Neural cell (in vitro differentiated cells): ENCODE data around the gene EFHD1. TPM values are rescaled to one million over a fixed set of nuclear protein-coding genes. Genes with fewer than 3 reads are reported as not detected.

ENCODE experiments used
- H2AFZ ChIP-seq: fragments of 200-600, 300-800 bp; sonication (generic), shearing (Covaris generic); 2 replicates; pipeline ENCODE4 v1.6.0; 2014; ENCODE audit warnings: low read depth, mild to moderate bottlenecking, antibody characterized with exemption, low read length, moderate library complexity
- H3F3A ChIP-seq: fragments of 200-600 bp; shearing (Covaris generic); 2 replicates; pipeline ENCODE4 v1.6.1; 2016; ENCODE audit warnings: mild to moderate bottlenecking, moderate library complexity, mixed read lengths, antibody characterized with exemption, low read length; ENCODE audit not compliant: insufficient read depth, poor library complexity, severe bottlenecking
- H3K27ac ChIP-seq: fragments of 200-600, 300-800 bp; sonication (generic), shearing (Covaris generic); 2 replicates; pipeline ENCODE4 v1.5.1; 2014; ENCODE audit warnings: mild to moderate bottlenecking, low read length, moderate library complexity
- H3K27me3 ChIP-seq: fragments of 300-800, 200-600 bp; sonication (generic), shearing (Covaris generic); 2 replicates; pipeline ENCODE4 v1.6.0; 2014; ENCODE audit warnings: mild to moderate bottlenecking, low read depth, low read length, moderate library complexity; ENCODE audit not compliant: insufficient read depth
- H3K36me3 ChIP-seq: fragments of 300-800, 200-600 bp; sonication (generic), shearing (Covaris generic); 2 replicates; pipeline ENCODE4 v1.5.1; 2014; ENCODE audit warnings: mild to moderate bottlenecking, antibody characterized with exemption, low read length, moderate library complexity; ENCODE audit not compliant: insufficient read depth
- H3K4me2 ChIP-seq: fragments of 300-800, 200-600 bp; sonication (generic), shearing (Covaris generic); 2 replicates; pipeline ENCODE4 v1.6.0; 2014; ENCODE audit warnings: mild to moderate bottlenecking, low read length
- H3K4me3 ChIP-seq: fragments of 300-800, 200-600 bp; sonication (generic), shearing (Covaris generic); 2 replicates; pipeline ENCODE4 v1.5.1; 2014; ENCODE audit warnings: mild to moderate bottlenecking, low read length, moderate library complexity
- H3K79me2 ChIP-seq: fragments of 200-600 bp; shearing (Covaris generic); replicated peaks from 2 replicates; pipeline ENCODE4 v1.6.0; 2014; ENCODE audit warnings: mild to moderate bottlenecking, low read length, moderate library complexity; ENCODE audit not compliant: insufficient read depth
- H3K9ac ChIP-seq: fragments of 300-800, 200-600 bp; sonication (generic), shearing (Covaris generic); 2 replicates; pipeline ENCODE4 v1.6.1; 2016; ENCODE audit warnings: mild to moderate bottlenecking, low read length, mixed read lengths
- H3K9me2 ChIP-seq: fragments of 200-600 bp; shearing (Covaris generic); 2 replicates; pipeline ENCODE4 v1.6.1; 2016; ENCODE audit warnings: mild to moderate bottlenecking, low read length, mixed read lengths; ENCODE audit not compliant: insufficient read depth
- H3K9me3 ChIP-seq: fragments of 200-600, 300-800 bp; sonication (generic), shearing (Covaris generic); 2 replicates; pipeline ENCODE4 v1.6.1; 2016; ENCODE audit warnings: mild to moderate bottlenecking, mixed run types, low read length, moderate library complexity, mixed read lengths
- H4K20me1 ChIP-seq: fragments of 200-600 bp; shearing (Covaris generic); 2 replicates; pipeline ENCODE4 v1.6.1; 2016; ENCODE audit warnings: mild to moderate bottlenecking, mixed run types; ENCODE audit not compliant: insufficient read depth
- EP300 ChIP-seq: fragments of 450-650 bp; conservative IDR thresholded peaks from 2 replicates; pipeline ENCODE4 v1.6.1; 2014; ENCODE audit warnings: antibody characterized with exemption, mild to moderate bottlenecking, moderate library complexity; ENCODE audit not compliant: poor library complexity, severe bottlenecking
- EZH2 ChIP-seq: fragments of 200-600, 300-800 bp; shearing (Covaris generic), sonication (generic); IDR thresholded peaks from 2 replicates; pipeline ENCODE4 v1.6.1; 2014; ENCODE audit warnings: antibody characterized with exemption, low read length, borderline replicate concordance, mild to moderate bottlenecking; ENCODE audit not compliant: insufficient read depth, poor library complexity, severe bottlenecking
- MXI1 ChIP-seq: fragments of 450-650 bp; conservative IDR thresholded peaks from 2 replicates; pipeline ENCODE4 v1.6.1; 2014; ENCODE audit warnings: antibody characterized with exemption, mild to moderate bottlenecking; ENCODE audit not compliant: poor library complexity, severe bottlenecking
- POLR2AphosphoS5 ChIP-seq: IDR thresholded peaks from 2 replicates; pipeline ENCODE4 v1.6.1; 2012
- RAD21 ChIP-seq: fragments of 450-650 bp; conservative IDR thresholded peaks from 2 replicates; pipeline ENCODE4 v1.6.1; 2014; ENCODE audit warnings: antibody characterized with exemption, mild to moderate bottlenecking, moderate library complexity
- SMC3 ChIP-seq: fragments of 450-650 bp; conservative IDR thresholded peaks from 2 replicates; pipeline ENCODE4 v1.6.1; 2014; ENCODE audit warnings: antibody characterized with exemption, mild to moderate bottlenecking, moderate library complexity; ENCODE audit not compliant: poor library complexity
- TAF1 ChIP-seq: IDR thresholded peaks from 2 replicates; pipeline ENCODE4 v1.6.1; 2012; ENCODE audit warnings: low read depth
- polyA plus RNA-seq: library from polyadenylated mRNA; depleted of rRNA; stranded (reverse); fragments of >200 nt; gene quantifications from 2 replicates; pipeline ENCODE4 v1.2.3, GENCODE V29; 2014
- TF ChIP-seq, protein P1 (sequence below): fragments of 450-650 bp; IDR thresholded peaks from 2 replicates; pipeline ENCODE4 v1.5.1; 2014; ENCODE audit warnings: antibody characterized with exemption, mild to moderate bottlenecking, moderate library complexity; ENCODE audit not compliant: poor library complexity, severe bottlenecking
- TF ChIP-seq, protein P2 (sequence below): IDR thresholded peaks from 2 replicates; pipeline ENCODE4 v1.6.1; 2012; ENCODE audit warnings: borderline replicate concordance

EFHD1 gene
- polyA plus RNA-seq, 1 donor from 2014 or later, result not detected

DNA sequence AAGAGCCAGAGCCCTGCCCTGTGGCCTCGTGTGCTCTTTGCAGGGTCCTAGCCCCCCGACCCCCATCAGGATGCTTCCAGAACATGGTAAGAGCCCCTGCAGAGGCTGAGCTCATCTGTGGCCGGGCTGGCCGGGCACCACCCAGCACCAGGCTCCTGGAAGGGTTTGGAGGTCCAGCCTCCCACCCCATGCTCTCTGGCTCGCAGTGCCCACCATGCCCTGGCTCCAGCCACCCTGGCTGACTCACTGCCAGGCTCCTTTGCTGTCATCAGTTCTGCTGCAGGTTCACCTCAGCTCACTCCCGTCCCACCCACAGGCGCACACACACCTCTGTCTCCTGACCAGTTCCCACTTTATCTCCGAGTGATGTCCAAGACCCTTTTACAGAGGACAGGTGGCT lies 45.4 kb upstream of the EFHD1 start:
- Histone ChIP-seq H3K79me2 (no peaks in the 10 kb centered on the region), H3F3A (no peaks in the 10 kb centered on the region), H3K9me3 (no peaks in the 10 kb centered on the region), H3K9me2 (no peaks in the 10 kb centered on the region), H4K20me1 (no peaks in the 10 kb centered on the region), H3K36me3 (no peaks in the 10 kb centered on the region), H2AFZ (no peak overlapping the region), H3K4me2 (no peak overlapping the region), H3K27ac (no peak overlapping the region), H3K4me3 (no peak overlapping the region), H3K27me3 (no peaks in the 10 kb centered on the region), H3K9ac (no peak overlapping the region)
- TF ChIP-seq MXI1 (no peak), SMC3 (no peak), EP300 (no peak), RAD21 (no peak)

DNA sequence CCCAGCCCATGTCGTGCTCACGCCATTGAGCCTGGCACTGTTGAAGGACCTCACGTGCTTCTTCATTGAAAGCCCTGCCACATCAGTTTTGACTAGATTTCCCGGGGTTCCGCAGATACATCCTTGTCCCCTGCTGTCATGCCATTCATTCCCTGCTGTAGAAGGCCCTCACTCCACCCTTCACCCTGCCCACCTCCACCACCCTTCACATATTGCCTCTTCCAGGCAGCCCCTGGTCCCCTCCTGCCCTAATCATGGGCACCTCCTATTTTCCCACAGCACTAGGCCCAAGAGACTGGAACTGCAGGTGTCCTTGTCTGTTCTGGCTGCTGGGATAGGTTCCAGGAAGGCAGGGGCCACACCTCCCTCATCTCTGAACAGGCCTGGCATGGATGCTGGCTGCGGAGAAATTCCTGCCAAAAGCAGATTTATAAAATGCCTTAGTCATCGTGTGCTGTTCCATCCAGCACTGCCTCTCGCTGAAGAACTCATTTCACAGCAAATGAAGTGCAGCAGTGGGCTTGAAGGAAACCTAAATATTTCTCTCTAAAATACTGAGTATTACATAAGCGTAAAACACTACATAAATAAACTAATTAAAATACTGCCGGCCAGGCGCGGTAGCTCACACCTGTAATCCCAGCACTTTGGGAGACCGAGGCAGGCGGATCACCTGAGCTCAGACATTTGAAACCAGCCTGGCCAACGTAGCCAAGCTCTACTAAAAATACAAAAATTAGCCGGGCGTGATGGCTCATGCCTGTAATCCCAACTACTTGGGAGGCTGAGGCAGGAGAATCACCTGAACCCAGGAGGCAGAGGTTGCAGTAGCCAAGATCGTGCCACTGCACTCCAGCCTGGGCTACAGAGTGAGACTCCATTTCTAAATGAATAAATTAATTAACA lies 44.5 kb upstream of the EFHD1 start:
- H2AFZ ChIP-seq, result no peak overlapping the region
- no peaks in the 10 kb centered on the region for H3K9me2 ChIP-seq
- H3K4me2 ChIP-seq, result no peak overlapping the region
- no peaks in the 10 kb centered on the region for H3K79me2 ChIP-seq
- no peaks in the 10 kb centered on the region for H4K20me1 ChIP-seq
- TF ChIP-seq EP300 (no peak), SMC3 (no peak), POLR2AphosphoS5 (no peak)
- TF ChIP-seq, protein P1, sequence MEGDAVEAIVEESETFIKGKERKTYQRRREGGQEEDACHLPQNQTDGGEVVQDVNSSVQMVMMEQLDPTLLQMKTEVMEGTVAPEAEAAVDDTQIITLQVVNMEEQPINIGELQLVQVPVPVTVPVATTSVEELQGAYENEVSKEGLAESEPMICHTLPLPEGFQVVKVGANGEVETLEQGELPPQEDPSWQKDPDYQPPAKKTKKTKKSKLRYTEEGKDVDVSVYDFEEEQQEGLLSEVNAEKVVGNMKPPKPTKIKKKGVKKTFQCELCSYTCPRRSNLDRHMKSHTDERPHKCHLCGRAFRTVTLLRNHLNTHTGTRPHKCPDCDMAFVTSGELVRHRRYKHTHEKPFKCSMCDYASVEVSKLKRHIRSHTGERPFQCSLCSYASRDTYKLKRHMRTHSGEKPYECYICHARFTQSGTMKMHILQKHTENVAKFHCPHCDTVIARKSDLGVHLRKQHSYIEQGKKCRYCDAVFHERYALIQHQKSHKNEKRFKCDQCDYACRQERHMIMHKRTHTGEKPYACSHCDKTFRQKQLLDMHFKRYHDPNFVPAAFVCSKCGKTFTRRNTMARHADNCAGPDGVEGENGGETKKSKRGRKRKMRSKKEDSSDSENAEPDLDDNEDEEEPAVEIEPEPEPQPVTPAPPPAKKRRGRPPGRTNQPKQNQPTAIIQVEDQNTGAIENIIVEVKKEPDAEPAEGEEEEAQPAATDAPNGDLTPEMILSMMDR, result no peak
- H3K4me3 ChIP-seq, result no peak overlapping the region
- no peaks in the 10 kb centered on the region for H3K27me3 ChIP-seq
- no peaks in the 10 kb centered on the region for H3K36me3 ChIP-seq
- H3K9ac ChIP-seq, result no peak overlapping the region
- no peak overlapping the region for H3K27ac ChIP-seq
- no peaks in the 10 kb centered on the region for H3F3A ChIP-seq
- H3K9me3 ChIP-seq, result no peaks in the 10 kb centered on the region

DNA sequence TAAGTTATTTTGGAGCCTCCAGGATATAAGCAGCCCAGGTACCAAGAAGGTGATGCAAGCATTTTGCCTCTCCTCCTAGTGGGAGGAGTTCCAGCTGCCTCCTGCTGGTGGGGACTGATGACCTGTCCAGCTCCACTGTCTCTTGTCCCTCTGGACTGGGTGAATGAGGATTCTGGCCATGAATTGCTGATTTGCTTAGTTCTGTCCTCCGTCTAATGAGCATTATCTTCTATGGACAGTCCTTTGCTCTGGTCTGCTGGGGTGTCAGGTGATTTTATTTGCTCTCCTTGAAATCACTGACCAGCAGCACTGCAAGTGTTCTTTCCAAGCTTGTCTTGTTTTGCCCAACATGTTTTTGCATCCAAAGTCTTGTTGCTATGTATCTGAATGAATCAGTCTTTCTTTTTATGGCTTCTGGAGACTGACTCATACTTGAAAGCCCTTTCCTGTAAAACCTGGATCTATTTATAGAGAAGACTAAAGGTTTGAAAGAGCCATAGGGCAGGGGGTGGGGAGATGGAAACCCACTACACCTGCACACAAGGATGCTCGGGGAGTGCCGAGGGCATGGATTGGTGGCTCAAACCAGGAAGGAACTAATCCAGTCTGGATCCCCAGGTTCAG lies 40.5 kb upstream of the EFHD1 start:
- no peak for TF ChIP-seq TAF1
- TF ChIP-seq EZH2, result no peak
- TF ChIP-seq RAD21, result no peak
- no peak for TF ChIP-seq SMC3
- no peak for TF ChIP-seq MXI1
- no peak for TF ChIP-seq EP300
- TF ChIP-seq, protein P1, result no peak
- TF ChIP-seq, protein P2, sequence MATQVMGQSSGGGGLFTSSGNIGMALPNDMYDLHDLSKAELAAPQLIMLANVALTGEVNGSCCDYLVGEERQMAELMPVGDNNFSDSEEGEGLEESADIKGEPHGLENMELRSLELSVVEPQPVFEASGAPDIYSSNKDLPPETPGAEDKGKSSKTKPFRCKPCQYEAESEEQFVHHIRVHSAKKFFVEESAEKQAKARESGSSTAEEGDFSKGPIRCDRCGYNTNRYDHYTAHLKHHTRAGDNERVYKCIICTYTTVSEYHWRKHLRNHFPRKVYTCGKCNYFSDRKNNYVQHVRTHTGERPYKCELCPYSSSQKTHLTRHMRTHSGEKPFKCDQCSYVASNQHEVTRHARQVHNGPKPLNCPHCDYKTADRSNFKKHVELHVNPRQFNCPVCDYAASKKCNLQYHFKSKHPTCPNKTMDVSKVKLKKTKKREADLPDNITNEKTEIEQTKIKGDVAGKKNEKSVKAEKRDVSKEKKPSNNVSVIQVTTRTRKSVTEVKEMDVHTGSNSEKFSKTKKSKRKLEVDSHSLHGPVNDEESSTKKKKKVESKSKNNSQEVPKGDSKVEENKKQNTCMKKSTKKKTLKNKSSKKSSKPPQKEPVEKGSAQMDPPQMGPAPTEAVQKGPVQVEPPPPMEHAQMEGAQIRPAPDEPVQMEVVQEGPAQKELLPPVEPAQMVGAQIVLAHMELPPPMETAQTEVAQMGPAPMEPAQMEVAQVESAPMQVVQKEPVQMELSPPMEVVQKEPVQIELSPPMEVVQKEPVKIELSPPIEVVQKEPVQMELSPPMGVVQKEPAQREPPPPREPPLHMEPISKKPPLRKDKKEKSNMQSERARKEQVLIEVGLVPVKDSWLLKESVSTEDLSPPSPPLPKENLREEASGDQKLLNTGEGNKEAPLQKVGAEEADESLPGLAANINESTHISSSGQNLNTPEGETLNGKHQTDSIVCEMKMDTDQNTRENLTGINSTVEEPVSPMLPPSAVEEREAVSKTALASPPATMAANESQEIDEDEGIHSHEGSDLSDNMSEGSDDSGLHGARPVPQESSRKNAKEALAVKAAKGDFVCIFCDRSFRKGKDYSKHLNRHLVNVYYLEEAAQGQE, result no peak
- no peak for TF ChIP-seq POLR2AphosphoS5
- no peak overlapping the region for H3K4me3 ChIP-seq
- no peaks in the 10 kb centered on the region for H4K20me1 ChIP-seq
- H3K9me3 ChIP-seq, result no peaks in the 10 kb centered on the region
- H3K36me3 ChIP-seq, result no peaks in the 10 kb centered on the region
- no peak overlapping the region for H3K27ac ChIP-seq
- H3K4me2 ChIP-seq, result no peak overlapping the region
- H3K9me2 ChIP-seq, result no peaks in the 10 kb centered on the region
- H3K27me3 ChIP-seq, result no peaks in the 10 kb centered on the region
- no peak overlapping the region for H3K9ac ChIP-seq
- H3F3A ChIP-seq, result no peaks in the 10 kb centered on the region
- H3K79me2 ChIP-seq, result no peaks in the 10 kb centered on the region
- no peak overlapping the region for H2AFZ ChIP-seq
